Measurements from ENCODE around the gene RRP15. TPM values are rescaled to one million over a fixed set of nuclear protein-coding genes. Genes with fewer than 3 reads are reported as not detected.

The RRP15 gene
- total and polyA plus RNA-seq, 2 of the 13 experiments (the other 11 are each of a cell fraction or from before 2014, with no cell fraction given): 2.1 to 37.5 TPM

- TF ChIP-seq NR2C2 (CRISPR knock-in tag; IDR thresholded peaks at IDR 0.05; ENCODE audit: borderline replicate concordance) (peak; percentile 73; the same call in 1 of the 2 replicates), BRD4 (CRISPR knock-in tag; IDR thresholded peaks at IDR 0.05) (peak; percentile 49; the same call in 1 of the 2 replicates), MAF1 (CRISPR knock-in tag; IDR thresholded peaks at IDR 0.05; ENCODE audit: borderline replicate concordance) (no peak), ZNF572 (CRISPR knock-in tag; IDR thresholded peaks at IDR 0.05) (no peak), PHF20 (CRISPR knock-in tag; IDR thresholded peaks at IDR 0.05) (peak; percentile 95), NFRKB (IDR thresholded peaks at IDR 0.05) (0 out of 2 replicates have a peak, but pooled peaks have one; percentile 25), HNF1A (IDR thresholded peaks at IDR 0.05; ENCODE audit: low read depth) (0 out of 2 replicates have a peak, but pooled peaks have one; percentile 40), HNF1A (CRISPR knock-in tag; IDR thresholded peaks at IDR 0.05; ENCODE audit: borderline replicate concordance) (peak; percentile 54; the same call in 1 of the 2 replicates), ZNF33A (CRISPR knock-in tag; IDR thresholded peaks at IDR 0.05; ENCODE audit: borderline replicate concordance) (no peak), ZNF883 (CRISPR knock-in tag; IDR thresholded peaks at IDR 0.05; ENCODE audit: not compliant biosample characterization) (peak; percentile 90), YEATS4 (CRISPR knock-in tag; IDR thresholded peaks at IDR 0.05; ENCODE audit: borderline replicate concordance) (peak; percentile 97), HINFP (CRISPR knock-in tag; IDR thresholded peaks at IDR 0.05; ENCODE audit: low read depth) (peak; percentile 31; the same call in 1 of the 2 replicates), ZNF619 (CRISPR knock-in tag; IDR thresholded peaks at IDR 0.05) (0 out of 2 replicates have a peak, but pooled peaks have one; percentile 69), ZNF12 (CRISPR knock-in tag; IDR thresholded peaks at IDR 0.05) (no peak; the same call in 1 of the 2 replicates), ZXDC (CRISPR knock-in tag; IDR thresholded peaks at IDR 0.05) (0 out of 2 replicates have a peak, but pooled peaks have one; percentile 42), ARNT (IDR thresholded peaks at IDR 0.05) (no peak), ZNF570 (CRISPR knock-in tag; IDR thresholded peaks at IDR 0.05; ENCODE audit: borderline replicate concordance) (peak; percentile 7; the same call in 1 of the 2 replicates), JUN (CRISPR knock-in tag; IDR thresholded peaks at IDR 0.05) (peak; percentile 49; the same call in 1 of the 2 replicates), SOX13 (IDR thresholded peaks at IDR 0.05) (no peak), SOX13 (CRISPR knock-in tag; conservative IDR thresholded peaks at IDR 0.05 in 1 of 2, IDR thresholded peaks at IDR 0.05 in 1 of 2) (peak in 1 of 2 experiments; percentile 54; a peak in 1 of 4 replicates), TMF1 (CRISPR knock-in tag; IDR thresholded peaks at IDR 0.05; ENCODE audit: low read depth) (peak; percentile 75; the same call in 1 of the 2 replicates), SNAPC2 (CRISPR knock-in tag; IDR thresholded peaks at IDR 0.05) (peak; percentile 7; the same call in 1 of the 2 replicates)
Measured at GRCh38 chr1:218284917-218285635, at the start of gene RRP15 (continued).

All from HepG2 (cell line).